HepG2 (cell line): ENCODE measurements around the gene USP2. TPM values are rescaled to one million over a fixed set of nuclear protein-coding genes. Genes with fewer than 3 reads are reported as not detected.
A peak's percentile ranks its signal among the peaks of the same experiment; 100 is the strongest.

Experiments used
- ARHGAP35 ChIP-seq: sonication (generic); formaldehyde crosslinking; IDR thresholded peaks from 2 replicates; pipeline ENCODE4 v1.9.0; 2022; ENCODE audit warnings: mild to moderate bottlenecking, inconsistent platforms, moderate library complexity, missing genetic modification reagents, borderline replicate concordance
- BRCA1 ChIP-seq: sonication (generic); formaldehyde crosslinking; IDR thresholded peaks from 2 replicates; pipeline ENCODE4 v1.4.0; 2020; ENCODE audit warnings: missing genetic modification reagents
- CHCHD3 ChIP-seq: sonication (generic); formaldehyde crosslinking; IDR thresholded peaks from 2 replicates; pipeline ENCODE4 v1.8.0; 2022; ENCODE audit warnings: mild to moderate bottlenecking, missing genetic modification reagents, moderate library complexity
- ERF ChIP-seq: IDR thresholded peaks from 2 replicates; pipeline ENCODE4 v1.6.1; 2018; ENCODE audit warnings: missing biosample characterization, missing genetic modification reagents
- FOXA1 ChIP-seq, 2 experiments: fragments of 450-650 bp in 1 of 2; sonication (generic) in 1 of 2; formaldehyde crosslinking in 1 of 2; IDR thresholded peaks; 2 replicates each; pipeline versions ENCODE4 v1.4.0 to v1.6.1; 2016 to 2020; ENCODE audit warnings: missing genetic modification reagents in 1 of 2
- FOXM1 ChIP-seq: sonication (generic); formaldehyde crosslinking; IDR thresholded peaks from 2 replicates; pipeline ENCODE4 v1.5.0; 2020; ENCODE audit warnings: missing genetic modification reagents
- MAZ ChIP-seq, 2 experiments: sonication (generic) in 1 of 2; formaldehyde crosslinking in 1 of 2; IDR thresholded peaks; 2 replicates each; pipeline versions ENCODE4 v1.5.0 to v1.6.1; 2012 to 2020; ENCODE audit warnings: low read depth in 2 of 2, mild to moderate bottlenecking in 2 of 2, borderline replicate concordance in 1 of 2, improper control_type of control experiment in 1 of 2, low read length in 1 of 2, missing genetic modification reagents in 1 of 2, moderate library complexity in 1 of 2
- MED8 ChIP-seq: sonication (generic); formaldehyde crosslinking; IDR thresholded peaks from 2 replicates; pipeline ENCODE4 v1.8.1; 2023; ENCODE audit warnings: mild to moderate bottlenecking, missing genetic modification reagents; ENCODE audit not compliant: insufficient replicate concordance
- MIER3 ChIP-seq: IDR thresholded peaks from 2 replicates; pipeline ENCODE4 v1.6.1; 2016; ENCODE audit warnings: missing compliant biosample characterization, borderline replicate concordance
- PAWR ChIP-seq: sonication (generic); formaldehyde crosslinking; IDR thresholded peaks from 2 replicates; pipeline ENCODE4 v1.4.0; 2020; ENCODE audit warnings: missing genetic modification reagents, mild to moderate bottlenecking, borderline replicate concordance
- RARG ChIP-seq: sonication (generic); formaldehyde crosslinking; IDR thresholded peaks from 2 replicates; pipeline ENCODE4 v1.4.0; 2020; ENCODE audit warnings: low read depth, mild to moderate bottlenecking, missing genetic modification reagents
- RORA ChIP-seq: sonication (generic); formaldehyde crosslinking; IDR thresholded peaks from 2 replicates; pipeline ENCODE4 v1.5.0; 2020; ENCODE audit warnings: mild to moderate bottlenecking, missing genetic modification reagents, moderate library complexity
- SP2 ChIP-seq: sonication (generic); formaldehyde crosslinking; IDR thresholded peaks from 2 replicates; pipeline ENCODE4 v1.5.1; 2020; ENCODE audit warnings: mild to moderate bottlenecking, missing genetic modification reagents
- ZMAT3 ChIP-seq: sonication (generic); formaldehyde crosslinking; conservative IDR thresholded peaks from 2 replicates; pipeline ENCODE4 v1.7.0; 2021; ENCODE audit warnings: missing genetic modification reagents
- ZNF121 ChIP-seq: sonication (generic); formaldehyde crosslinking; IDR thresholded peaks from 2 replicates; pipeline ENCODE4 v1.5.0; 2020; ENCODE audit warnings: mild to moderate bottlenecking, missing genetic modification reagents
- ZNF260 ChIP-seq: sonication (generic); formaldehyde crosslinking; IDR thresholded peaks from 2 replicates; pipeline ENCODE4 v1.4.0; 2020; ENCODE audit warnings: missing genetic modification reagents, low read depth, mild to moderate bottlenecking, borderline replicate concordance
- ZNF629 ChIP-seq: sonication (generic); formaldehyde crosslinking; conservative IDR thresholded peaks from 2 replicates; pipeline ENCODE4 v1.5.0; 2020; ENCODE audit warnings: missing genetic modification reagents
- polyA plus RNA-seq, 8 experiments: library from polyadenylated mRNA; depleted of rRNA in 3 of 8; stranded (reverse) in 7 of 8; unstranded in 1 of 8; fragments of >200 nt; fragmentation: Illumina TruSeq in 4 of 8; extraction: Trizol in 4 of 8; gene quantifications; 2 replicates each; pipeline versions ENCODE4 v1.2.1 to v1.2.3, GENCODE V29; 2011 to 2016; ENCODE audit warnings: low read depth in 4 of 8, missing spikeins in 1 of 8, mixed read lengths in 1 of 8; ENCODE audit not compliant: insufficient read depth in 1 of 8
- total RNA-seq, 5 experiments: library from RNA; depleted of rRNA; stranded (reverse); fragments of >200 nt; fragmentation: Illumina TruSeq; extraction: Trizol; gene quantifications; 2 replicates each; pipeline ENCODE4 v1.2.3, GENCODE V29; 2016; ENCODE audit warnings: low read depth in 1 of 5
- TF ChIP-seq, protein P1 (sequence below): sonication (generic); formaldehyde crosslinking; IDR thresholded peaks from 2 replicates; pipeline ENCODE4 v1.4.0; 2020; ENCODE audit warnings: missing genetic modification reagents, borderline replicate concordance
- TF ChIP-seq, protein P2 (sequence below): sonication (generic); formaldehyde crosslinking; IDR thresholded peaks from 2 replicates; pipeline ENCODE4 v1.4.0; 2020; ENCODE audit warnings: missing genetic modification reagents
- TF ChIP-seq, protein P3 (sequence below): sonication (generic); formaldehyde crosslinking; IDR thresholded peaks from 2 replicates; pipeline ENCODE4 v1.5.0; 2020; ENCODE audit warnings: mild to moderate bottlenecking, missing genetic modification reagents
- TF ChIP-seq, protein P4 (sequence below): sonication (generic); formaldehyde crosslinking; IDR thresholded peaks from 2 replicates; pipeline ENCODE4 v1.5.0; 2020; ENCODE audit warnings: missing genetic modification reagents

USP2 gene
- total and polyA plus RNA-seq, 2 of the 13 experiments (the other 11 are each of a cell fraction or from before 2014, with no cell fraction given) = 2.5 to 6.0 TPM

DNA sequence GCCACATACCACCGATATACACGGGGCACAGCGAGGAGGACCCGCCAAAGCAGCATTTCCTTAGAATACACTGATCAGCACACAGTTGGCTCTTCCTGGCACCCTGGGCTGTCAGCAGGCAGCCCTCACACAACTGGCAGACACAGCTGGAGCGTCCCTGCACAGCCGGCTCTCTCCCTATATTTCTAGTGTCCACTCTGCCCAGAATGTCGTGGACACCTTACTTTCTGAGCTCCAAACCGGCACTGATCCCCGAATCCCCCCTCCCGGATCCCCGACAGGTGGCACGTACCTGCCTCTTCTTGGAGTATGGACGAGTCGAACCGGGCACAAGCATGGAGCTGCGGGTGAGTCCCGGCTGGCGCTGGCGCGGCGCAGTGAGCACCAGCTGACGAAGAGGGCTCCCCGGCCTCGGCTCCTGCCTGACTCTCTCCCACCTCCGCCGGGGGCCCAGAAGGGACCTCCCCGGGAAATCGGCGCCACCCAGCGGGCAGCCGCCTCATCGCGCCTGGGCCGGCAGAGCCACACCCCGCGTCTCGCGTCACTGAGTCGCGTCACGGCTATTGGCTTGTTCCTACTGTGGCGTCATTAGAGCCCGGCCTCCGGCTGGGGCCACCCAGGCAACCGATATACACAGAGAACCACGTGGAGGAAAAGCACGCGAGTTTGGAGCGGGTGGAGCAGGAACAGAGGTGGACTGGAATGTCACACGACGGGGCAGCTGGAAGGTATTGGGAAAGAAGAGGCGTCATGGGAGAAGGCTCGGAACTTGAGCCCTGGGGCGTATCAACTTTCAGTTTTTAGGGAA lies at the start of gene USP2 (continued):
- TF ChIP-seq ZNF121 (CRISPR knock-in tag) (no peak), CHCHD3 (CRISPR knock-in tag) (no peak), ARHGAP35 (peak; percentile 78; the same call in 1 of the 2 replicates), PAWR (no peak), MAZ (IDR thresholded peaks at IDR 0.05; ENCODE audit: borderline replicate concordance, low read depth, low read length) (peak; percentile 87), MAZ (CRISPR knock-in tag; IDR thresholded peaks at IDR 0.05; ENCODE audit: low read depth) (peak; percentile 95), MED8 (CRISPR knock-in tag) (no peak), MIER3 (CRISPR knock-in tag) (peak; percentile 63; the same call in 1 of the 2 replicates), ZNF260 (CRISPR knock-in tag) (no peak), ZMAT3 (CRISPR knock-in tag) (peak; percentile 44; the same call in 1 of the 2 replicates), ZNF629 (CRISPR knock-in tag) (no peak; the same call in 1 of the 2 replicates), BRCA1 (CRISPR knock-in tag) (0 out of 2 replicates have a peak, but pooled peaks have one; percentile 57), ERF (CRISPR knock-in tag) (peak; percentile 89), RARG (CRISPR knock-in tag) (no peak), RORA (CRISPR knock-in tag) (no peak), FOXA1 (IDR thresholded peaks at IDR 0.05) (no peak), FOXA1 (CRISPR knock-in tag; IDR thresholded peaks at IDR 0.05) (0 out of 2 replicates have a peak, but pooled peaks have one; percentile 32), SP2 (CRISPR knock-in tag) (peak; percentile 55; the same call in 1 of the 2 replicates), FOXM1 (CRISPR knock-in tag) (no peak)
- TF ChIP-seq, protein P1, sequence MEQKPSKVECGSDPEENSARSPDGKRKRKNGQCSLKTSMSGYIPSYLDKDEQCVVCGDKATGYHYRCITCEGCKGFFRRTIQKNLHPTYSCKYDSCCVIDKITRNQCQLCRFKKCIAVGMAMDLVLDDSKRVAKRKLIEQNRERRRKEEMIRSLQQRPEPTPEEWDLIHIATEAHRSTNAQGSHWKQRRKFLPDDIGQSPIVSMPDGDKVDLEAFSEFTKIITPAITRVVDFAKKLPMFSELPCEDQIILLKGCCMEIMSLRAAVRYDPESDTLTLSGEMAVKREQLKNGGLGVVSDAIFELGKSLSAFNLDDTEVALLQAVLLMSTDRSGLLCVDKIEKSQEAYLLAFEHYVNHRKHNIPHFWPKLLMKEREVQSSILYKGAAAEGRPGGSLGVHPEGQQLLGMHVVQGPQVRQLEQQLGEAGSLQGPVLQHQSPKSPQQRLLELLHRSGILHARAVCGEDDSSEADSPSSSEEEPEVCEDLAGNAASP (CRISPR knock-in tag) = no peak; the same call in 1 of the 2 replicates
- TF ChIP-seq, protein P2, sequence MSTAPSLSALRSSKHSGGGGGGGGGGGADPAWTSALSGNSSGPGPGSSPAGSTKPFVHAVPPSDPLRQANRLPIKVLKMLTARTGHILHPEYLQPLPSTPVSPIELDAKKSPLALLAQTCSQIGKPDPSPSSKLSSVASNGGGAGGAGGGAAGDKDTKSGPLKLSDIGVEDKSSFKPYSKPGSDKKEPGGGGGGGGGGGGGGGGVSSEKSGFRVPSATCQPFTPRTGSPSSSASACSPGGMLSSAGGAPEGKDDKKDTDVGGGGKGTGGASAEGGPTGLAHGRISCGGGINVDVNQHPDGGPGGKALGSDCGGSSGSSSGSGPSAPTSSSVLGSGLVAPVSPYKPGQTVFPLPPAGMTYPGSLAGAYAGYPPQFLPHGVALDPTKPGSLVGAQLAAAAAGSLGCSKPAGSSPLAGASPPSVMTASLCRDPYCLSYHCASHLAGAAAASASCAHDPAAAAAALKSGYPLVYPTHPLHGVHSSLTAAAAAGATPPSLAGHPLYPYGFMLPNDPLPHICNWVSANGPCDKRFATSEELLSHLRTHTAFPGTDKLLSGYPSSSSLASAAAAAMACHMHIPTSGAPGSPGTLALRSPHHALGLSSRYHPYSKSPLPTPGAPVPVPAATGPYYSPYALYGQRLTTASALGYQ (CRISPR knock-in tag) = peak; percentile 56; the same call in 1 of the 2 replicates
- TF ChIP-seq, protein P3, sequence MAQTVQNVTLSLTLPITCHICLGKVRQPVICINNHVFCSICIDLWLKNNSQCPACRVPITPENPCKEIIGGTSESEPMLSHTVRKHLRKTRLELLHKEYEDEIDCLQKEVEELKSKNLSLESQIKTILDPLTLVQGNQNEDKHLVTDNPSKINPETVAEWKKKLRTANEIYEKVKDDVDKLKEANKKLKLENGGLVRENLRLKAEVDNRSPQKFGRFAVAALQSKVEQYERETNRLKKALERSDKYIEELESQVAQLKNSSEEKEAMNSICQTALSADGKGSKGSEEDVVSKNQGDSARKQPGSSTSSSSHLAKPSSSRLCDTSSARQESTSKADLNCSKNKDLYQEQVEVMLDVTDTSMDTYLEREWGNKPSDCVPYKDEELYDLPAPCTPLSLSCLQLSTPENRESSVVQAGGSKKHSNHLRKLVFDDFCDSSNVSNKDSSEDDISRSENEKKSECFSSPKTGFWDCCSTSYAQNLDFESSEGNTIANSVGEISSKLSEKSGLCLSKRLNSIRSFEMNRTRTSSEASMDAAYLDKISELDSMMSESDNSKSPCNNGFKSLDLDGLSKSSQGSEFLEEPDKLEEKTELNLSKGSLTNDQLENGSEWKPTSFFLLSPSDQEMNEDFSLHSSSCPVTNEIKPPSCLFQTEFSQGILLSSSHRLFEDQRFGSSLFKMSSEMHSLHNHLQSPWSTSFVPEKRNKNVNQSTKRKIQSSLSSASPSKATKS = no peak
- TF ChIP-seq, protein P4, sequence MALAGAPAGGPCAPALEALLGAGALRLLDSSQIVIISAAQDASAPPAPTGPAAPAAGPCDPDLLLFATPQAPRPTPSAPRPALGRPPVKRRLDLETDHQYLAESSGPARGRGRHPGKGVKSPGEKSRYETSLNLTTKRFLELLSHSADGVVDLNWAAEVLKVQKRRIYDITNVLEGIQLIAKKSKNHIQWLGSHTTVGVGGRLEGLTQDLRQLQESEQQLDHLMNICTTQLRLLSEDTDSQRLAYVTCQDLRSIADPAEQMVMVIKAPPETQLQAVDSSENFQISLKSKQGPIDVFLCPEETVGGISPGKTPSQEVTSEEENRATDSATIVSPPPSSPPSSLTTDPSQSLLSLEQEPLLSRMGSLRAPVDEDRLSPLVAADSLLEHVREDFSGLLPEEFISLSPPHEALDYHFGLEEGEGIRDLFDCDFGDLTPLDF (CRISPR knock-in tag) = 0 out of 2 replicates have a peak, but pooled peaks have one; percentile 41
